Activated T-cell treated with anti-CD3 and anti-CD28 coated beads for 1 hour (primary cell): ENCODE results near the gene MALT1.
"Not testable (repeated sequence)": the region's sequence is repeated elsewhere in the genome, so short reads cannot be mapped to it uniquely, and the experiment has no call there.

ENCODE experiments used
- DNase-seq: peaks from one replicate; pipeline ENCODE4 v3.0.0-alpha.2; 2020; ENCODE audit warnings: low read depth

MALT1 gene, protein sequence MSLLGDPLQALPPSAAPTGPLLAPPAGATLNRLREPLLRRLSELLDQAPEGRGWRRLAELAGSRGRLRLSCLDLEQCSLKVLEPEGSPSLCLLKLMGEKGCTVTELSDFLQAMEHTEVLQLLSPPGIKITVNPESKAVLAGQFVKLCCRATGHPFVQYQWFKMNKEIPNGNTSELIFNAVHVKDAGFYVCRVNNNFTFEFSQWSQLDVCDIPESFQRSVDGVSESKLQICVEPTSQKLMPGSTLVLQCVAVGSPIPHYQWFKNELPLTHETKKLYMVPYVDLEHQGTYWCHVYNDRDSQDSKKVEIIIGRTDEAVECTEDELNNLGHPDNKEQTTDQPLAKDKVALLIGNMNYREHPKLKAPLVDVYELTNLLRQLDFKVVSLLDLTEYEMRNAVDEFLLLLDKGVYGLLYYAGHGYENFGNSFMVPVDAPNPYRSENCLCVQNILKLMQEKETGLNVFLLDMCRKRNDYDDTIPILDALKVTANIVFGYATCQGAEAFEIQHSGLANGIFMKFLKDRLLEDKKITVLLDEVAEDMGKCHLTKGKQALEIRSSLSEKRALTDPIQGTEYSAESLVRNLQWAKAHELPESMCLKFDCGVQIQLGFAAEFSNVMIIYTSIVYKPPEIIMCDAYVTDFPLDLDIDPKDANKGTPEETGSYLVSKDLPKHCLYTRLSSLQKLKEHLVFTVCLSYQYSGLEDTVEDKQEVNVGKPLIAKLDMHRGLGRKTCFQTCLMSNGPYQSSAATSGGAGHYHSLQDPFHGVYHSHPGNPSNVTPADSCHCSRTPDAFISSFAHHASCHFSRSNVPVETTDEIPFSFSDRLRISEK

GRCh38 chr18:58671111-58671631, at the start of gene MALT1:
MALT1 (plus strand) TSS chr18:58671465; CDS start chr18:58671644, 179 bp downstream.
- peak; percentile 95 for DNase-seq

- no peak for DNase-seq
Measured at GRCh38 chr18:58624011-58624410, 47.3 kb upstream of the MALT1 start.

- DNase-seq, result no peak
Measured at GRCh38 chr18:58625839-58626238, 45.4 kb upstream of the MALT1 start.

DNA sequence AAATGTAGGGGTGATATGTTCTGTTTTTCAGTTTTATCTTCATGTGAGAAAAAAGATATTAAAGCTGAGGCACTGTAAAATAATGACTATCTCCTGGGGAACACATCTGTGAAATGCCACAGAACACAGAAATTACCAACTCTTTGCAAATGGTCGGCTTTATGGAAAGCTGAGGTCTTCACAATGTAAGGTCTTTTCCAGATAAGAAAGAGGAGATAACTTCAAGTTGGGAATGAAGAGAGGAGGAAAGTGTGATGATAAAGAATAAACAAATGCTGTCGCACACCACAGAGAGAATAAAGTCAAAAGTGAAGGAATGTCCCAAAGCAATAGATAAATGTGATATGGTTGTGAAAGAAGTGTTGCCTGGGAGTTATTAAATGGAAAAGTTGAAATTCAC, 41.2 kb upstream of the MALT1 start:
- no peak for DNase-seq

- no peak for DNase-seq
Measured at GRCh38 chr18:58631301-58631700, 40.0 kb upstream of the MALT1 start.

DNA sequence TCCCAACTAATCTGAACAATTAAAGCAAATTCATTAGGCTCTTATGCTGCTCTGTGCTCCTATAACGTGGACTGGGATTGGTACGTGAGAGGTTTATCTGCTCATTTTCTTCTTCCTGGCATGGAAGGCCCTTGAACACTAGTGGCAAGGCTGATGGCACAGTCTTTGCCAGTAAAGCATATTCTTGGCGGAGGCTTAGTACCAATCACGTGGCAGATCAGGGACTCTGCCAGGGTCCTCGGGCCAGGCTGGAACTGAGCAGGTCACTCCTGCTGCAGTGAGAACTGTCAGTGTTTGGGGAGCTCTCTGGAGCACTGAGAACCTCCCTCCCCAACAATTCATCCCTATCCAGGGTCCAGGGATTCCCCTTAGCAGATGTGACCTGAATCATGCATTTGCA, 38.7 kb upstream of the MALT1 start:
- no peak for DNase-seq

GRCh38 chr18:58633874-58634273, 37.4 kb upstream of the MALT1 start:
- DNase-seq, result no peak

DNA sequence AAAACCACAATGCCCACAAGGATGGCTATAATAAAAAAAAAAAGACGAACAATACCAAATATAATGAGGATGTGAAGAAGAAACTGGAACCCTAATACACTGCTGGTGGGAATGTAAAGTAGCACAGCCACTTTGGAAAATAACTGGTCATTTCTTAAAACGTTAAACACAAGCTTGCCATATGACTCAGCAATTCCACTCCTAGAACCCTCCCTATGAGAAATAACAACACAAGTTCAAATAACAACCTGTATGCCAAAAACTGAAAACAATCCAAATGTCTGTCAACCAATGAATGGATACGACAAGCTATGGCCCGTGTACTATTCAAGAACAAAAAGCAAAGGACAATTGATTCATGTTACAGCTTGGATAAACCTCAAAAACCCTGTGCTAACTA, 35.4 kb upstream of the MALT1 start:
- DNase-seq, result no peak

GRCh38 chr18:58637197-58637596, 34.1 kb upstream of the MALT1 start:
- no peak for DNase-seq

- DNase-seq, result no peak
Measured at GRCh38 chr18:58637946-58638345, 33.3 kb upstream of the MALT1 start.

GRCh38 chr18:58638441-58638840, 32.8 kb upstream of the MALT1 start:
- DNase-seq, result no peak

DNA sequence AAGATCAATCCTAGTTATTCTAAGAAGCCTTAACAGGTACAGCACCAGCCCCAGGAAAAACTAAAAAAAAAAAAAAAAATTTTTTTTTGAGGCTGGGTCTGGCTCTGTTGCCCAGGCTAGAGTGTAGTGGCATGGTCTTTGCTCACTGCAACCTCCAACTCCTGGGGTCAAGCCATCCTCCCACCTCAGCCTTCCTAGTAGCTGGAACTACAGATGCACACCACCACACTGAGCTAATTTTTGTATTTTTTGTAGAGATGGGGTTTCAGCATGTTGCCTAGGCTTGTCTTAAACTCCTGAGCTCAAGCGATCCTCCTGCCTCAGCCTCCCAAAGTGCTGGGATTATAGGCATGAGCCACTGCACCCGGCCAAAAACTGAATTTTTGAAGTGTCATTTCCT, 32.0 kb upstream of the MALT1 start:
- no peak for DNase-seq

- no peak for DNase-seq
Measured at GRCh38 chr18:58639751-58640427, 31.4 kb upstream of the MALT1 start.

GRCh38 chr18:58640428-58640805, 30.8 kb upstream of the MALT1 start:
- no peak for DNase-seq

DNA sequence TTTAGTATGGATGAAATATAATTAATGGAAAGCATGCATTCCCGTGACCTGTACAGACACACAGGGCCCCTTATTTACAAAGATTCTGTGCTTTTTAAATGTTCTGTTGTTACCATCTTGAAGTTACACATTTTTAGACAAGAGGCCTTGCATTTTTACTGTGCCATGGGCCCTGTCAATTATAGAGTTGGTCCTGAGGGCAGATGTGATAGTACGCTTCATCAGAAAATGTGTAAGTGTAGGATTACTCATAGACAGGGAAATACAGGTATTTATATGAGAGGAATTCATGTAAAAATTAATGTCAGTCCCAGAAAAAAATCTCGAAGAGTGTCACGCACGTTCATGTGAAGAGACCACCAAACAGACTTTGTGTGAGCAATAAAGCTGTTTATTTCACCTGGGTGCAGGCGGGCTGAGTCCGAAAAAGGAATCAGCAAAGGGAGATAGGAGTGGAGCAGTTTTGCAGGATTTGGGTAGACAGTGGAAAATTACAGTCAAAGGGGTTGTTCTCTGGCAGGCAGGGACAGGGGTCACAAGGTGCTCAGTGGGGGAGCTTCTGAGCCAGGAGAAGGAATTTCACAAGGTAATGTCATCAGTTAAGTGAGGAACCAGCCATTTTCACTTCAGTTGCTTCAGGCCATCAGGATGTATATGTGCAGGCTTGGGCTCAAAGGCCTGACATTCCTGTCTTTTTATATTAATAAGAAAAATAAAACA, 30.2 kb upstream of the MALT1 start:
- no peak for DNase-seq

DNA sequence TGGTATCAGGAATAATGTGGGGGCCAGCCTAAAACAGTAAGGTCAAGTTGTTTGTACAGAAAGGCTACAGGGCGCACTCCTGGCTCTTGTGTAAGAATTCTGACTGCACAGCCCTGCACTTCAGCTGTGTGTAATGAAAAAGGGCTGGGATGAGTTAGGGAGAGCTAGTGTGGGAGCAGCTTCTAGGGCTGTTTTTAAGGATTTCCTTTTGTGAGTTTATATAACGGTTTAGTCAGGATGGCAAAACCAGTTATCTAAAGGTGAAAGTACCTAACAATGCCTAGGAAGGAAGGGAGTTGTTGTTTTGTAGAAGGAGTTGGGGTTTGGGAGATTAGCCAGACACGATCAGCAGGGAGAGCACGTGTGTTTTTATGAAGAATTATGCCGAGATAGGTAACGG, 27.7 kb upstream of the MALT1 start:
- DNase-seq, result not testable (repeated sequence)

DNA sequence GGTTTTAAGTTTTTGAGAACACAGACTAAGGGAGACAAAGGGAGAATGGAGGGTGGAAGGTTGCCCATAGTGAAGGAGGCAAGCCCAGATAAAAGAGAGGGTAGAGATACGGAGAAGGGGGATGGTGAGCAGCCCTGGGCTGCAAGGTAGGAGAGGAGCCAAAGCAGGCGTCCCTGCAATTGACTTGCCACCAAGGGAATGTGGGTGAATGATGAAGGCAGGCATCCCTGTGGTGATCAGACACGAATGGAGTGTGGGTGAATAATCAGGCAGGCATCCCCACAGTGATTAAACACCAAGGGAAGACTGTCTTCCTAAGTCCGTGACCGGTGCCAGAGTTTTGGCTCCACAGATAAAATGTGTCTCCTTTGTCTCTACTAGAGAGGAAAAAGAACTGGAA, 25.9 kb upstream of the MALT1 start:
- DNase-seq, result no peak

DNA sequence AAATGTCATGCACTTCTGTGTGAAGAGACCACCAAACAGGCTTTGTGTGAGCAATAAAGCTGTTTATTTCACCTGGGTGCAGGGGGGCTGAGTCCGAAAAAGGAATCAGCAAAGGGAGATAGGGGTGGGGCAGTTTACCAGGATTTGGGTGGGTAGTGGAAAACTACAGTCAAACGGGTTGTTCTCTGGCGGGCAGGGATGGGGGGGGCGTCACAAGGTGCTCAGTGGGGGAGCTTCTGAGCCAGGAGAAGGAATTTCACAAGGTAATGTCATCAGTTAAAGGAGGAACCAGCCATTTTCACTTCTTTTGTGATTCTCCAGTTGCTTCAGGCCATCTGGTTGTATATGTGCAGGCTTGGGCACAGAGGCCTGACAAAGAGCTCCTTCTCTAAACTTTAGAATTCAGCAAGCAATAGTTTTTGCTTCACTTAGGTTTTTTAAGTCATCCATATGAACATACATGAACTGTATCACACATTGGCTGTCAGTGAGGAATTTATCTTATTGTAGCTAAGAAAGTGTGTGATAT, 24.9 kb upstream of the MALT1 start:
- DNase-seq, result no peak

DNA sequence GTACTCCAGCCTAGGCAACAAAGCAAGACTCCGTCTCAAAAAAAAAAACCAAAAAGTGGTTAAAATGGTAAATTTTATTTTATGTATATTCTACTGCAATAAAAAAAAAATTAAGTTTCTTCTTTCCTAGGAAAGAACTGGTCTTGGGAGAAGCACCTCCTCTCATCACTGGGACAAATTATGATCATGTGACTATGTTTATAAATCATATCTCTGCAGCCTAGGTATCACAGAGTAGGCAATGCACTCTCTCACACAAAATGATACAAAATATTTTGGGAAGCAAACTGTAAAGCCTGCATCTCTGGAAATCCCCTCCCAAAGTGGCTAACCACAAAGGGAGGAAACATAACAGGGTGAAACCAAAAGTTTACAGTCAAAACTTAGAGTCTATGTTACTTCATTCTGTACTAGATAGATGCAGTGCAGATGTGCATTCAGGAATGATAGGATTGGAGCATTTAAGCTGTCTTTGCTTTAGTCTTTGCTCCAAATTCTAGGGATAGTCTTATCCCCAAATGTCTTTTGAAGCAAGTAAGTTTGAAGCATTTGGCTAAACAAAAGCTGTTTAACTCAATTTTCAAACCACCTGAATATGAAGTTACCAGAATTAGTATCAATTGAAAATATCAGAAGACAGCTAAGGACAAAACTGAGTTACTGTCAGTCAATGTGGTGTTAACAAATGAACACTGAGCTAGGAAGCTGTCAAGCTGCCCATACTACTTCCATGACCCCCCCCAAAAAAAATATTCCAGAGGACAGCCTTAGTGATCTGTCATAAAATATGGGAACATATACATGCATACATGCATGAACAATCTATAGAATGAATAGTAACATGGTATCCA, 21.1 kb upstream of the MALT1 start:
- DNase-seq, result no peak

DNA sequence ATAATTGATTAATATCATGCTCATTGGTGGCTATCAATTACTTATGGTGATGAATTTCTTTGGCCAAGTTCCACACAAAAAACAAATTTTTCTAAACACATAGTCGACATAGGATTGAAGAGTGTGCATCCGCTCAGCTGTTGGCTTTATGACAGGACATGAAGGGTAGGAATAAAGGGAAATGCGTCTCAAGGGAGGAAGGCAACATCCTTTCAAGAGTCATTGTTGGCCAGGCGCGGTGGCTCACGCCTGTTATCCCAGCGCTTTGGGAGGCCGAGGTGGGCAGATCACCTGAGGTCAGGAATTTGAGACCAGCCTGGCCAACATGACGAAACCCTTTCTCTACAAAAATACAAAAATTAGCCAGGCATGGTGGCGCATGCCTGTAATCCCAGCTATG, 20.4 kb upstream of the MALT1 start:
- not testable (repeated sequence) for DNase-seq
